Colonic mucosa (tissue), 4 donors: ENCODE data around the gene METTL23. TPM values are rescaled to one million over a fixed set of nuclear protein-coding genes. Genes with fewer than 3 reads are reported as not detected.

ENCODE experiments used
- DNase-seq: peaks from one replicate; pipeline ENCODE4 v3.0.0-alpha.2; 2020
- H3K27ac ChIP-seq: fragments of 200-600 bp; one replicate; pipeline ENCODE4 v1.8.0; 2021
- H3K27me3 ChIP-seq: fragments of 200-600 bp; one replicate; pipeline ENCODE4 v1.8.0; 2021
- H3K36me3 ChIP-seq: fragments of 200-600 bp; one replicate; pipeline ENCODE4 v1.8.0; 2021
- H3K4me1 ChIP-seq: fragments of 200-600 bp; one replicate; pipeline ENCODE4 v1.8.0; 2021; ENCODE audit warnings: mild to moderate bottlenecking
- H3K4me3 ChIP-seq: fragments of 200-600 bp; one replicate; pipeline ENCODE4 v1.8.0; 2021
- H3K9ac ChIP-seq, 2 donors: one replicate each; pipeline ENCODE4 v1.7.0; 2013; ENCODE audit warnings: control low read depth in 2 of 2, low read depth in 2 of 2, low read length in 2 of 2
- H3K9me3 ChIP-seq: fragments of 200-600 bp; one replicate; pipeline ENCODE4 v1.8.0; 2021
- CTCF ChIP-seq: fragments of 200-600 bp; IDR thresholded peaks from one replicate; pipeline ENCODE4 v1.8.0; 2022; ENCODE audit warnings: antibody characterized with exemption, mild to moderate bottlenecking
- intact Hi-C: fragments of 100-400 bp; cut with DNase I; formaldehyde crosslinking; loops from one replicate; pipeline ENCODE4 v1.14.1; 2022
- total RNA-seq, 2 donors: library from RNA; stranded (reverse); fragmentation: NEBNext Ultra II Directional in 1 of 2; extraction: Animal tissue kit (Norgen Biotek cat#: 25700) in 1 of 2; gene quantifications; one replicate each; pipeline ENCODE4 v1.2.1, GENCODE V29; 2021
- donor health status: healthy.
- donor health status: DM: no; HTN: no; CAD: no.
- donor health status: DM: no; HTN: no; CAD: no.

Gene METTL23
- total RNA-seq, 2 donors from 2014 or later: 21.7 to 29.7 TPM

- Histone ChIP-seq H3K27ac (no peak overlapping the region), H3K36me3 (no peaks in the 10 kb centered on the region), H3K4me3 (no peak overlapping the region), H3K9me3 (no peaks in the 10 kb centered on the region), H3K4me1 (no peaks in the 10 kb centered on the region), H3K27me3 (no peaks in the 10 kb centered on the region), H3K9ac (no peak overlapping the region)
- DNase-seq: no peak
- intact Hi-C loops: no loop called here
- TF ChIP-seq CTCF: no peak
Observed at GRCh38 chr17:76702076-76702475, 24.6 kb upstream of the METTL23 start.

- TF ChIP-seq CTCF: no peak
- Histone ChIP-seq H3K9ac (no peak overlapping the region), H3K27ac (no peak overlapping the region), H3K4me1 (no peaks in the 10 kb centered on the region), H3K4me3 (no peak overlapping the region), H3K36me3 (no peaks in the 10 kb centered on the region), H3K9me3 (no peaks in the 10 kb centered on the region), H3K27me3 (no peaks in the 10 kb centered on the region)
- intact Hi-C loops: no loop called here
- no peak for DNase-seq
Observed at GRCh38 chr17:76702941-76703637, 23.6 kb upstream of the METTL23 start.

DNA sequence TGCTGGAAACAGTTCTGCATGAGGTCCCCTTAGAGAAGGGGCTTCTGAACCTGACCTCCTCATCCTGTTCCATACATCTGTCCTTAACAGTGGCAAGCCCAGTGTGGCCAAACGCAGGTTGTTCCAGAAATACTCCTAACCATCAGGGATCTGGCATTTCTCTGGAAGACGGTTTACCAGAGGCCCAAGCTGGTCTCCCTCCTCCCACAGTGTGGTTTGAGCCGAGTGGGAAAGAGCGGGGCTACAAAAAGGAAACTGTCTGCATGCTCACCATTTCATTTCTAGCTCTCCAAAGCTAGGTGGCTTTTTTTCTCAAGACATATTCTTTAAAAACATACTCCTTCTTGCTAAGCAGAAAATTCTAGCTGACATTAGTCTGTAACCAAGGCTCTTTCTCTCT, 21.8 kb upstream of the METTL23 start:
- no peaks in the 10 kb centered on the region for H3K36me3 ChIP-seq
- no peak overlapping the region for H3K9ac ChIP-seq
- no peaks in the 10 kb centered on the region for H3K4me1 ChIP-seq
- no peaks in the 10 kb centered on the region for H3K9me3 ChIP-seq
- no peaks in the 10 kb centered on the region for H3K27me3 ChIP-seq
- no peak for DNase-seq
- no peak overlapping the region for H3K27ac ChIP-seq
- H3K4me3 ChIP-seq: no peak overlapping the region
- intact Hi-C loops: no loop called here
- no peak for TF ChIP-seq CTCF

GRCh38 chr17:76706817-76707216, 19.8 kb upstream of the METTL23 start:
- Histone ChIP-seq H3K27ac (no peak overlapping the region), H3K27me3 (no peaks in the 10 kb centered on the region), H3K36me3 (no peaks in the 10 kb centered on the region), H3K9ac (no peak overlapping the region), H3K4me3 (no peak overlapping the region), H3K4me1 (no peaks in the 10 kb centered on the region), H3K9me3 (no peaks in the 10 kb centered on the region)
- intact Hi-C loops: no loop called here
- no peak for TF ChIP-seq CTCF
- DNase-seq: no peak

GRCh38 chr17:76707985-76708807, 18.4 kb upstream of the METTL23 start:
- no peaks in the 10 kb centered on the region for H3K27me3 ChIP-seq
- no peak overlapping the region for H3K4me3 ChIP-seq
- no peak for DNase-seq
- H3K4me1 ChIP-seq: no peaks in the 10 kb centered on the region
- no peak for TF ChIP-seq CTCF
- H3K9ac ChIP-seq: peak overlapping the region in 1 of 2 donors; percentile 35
- intact Hi-C loops: no loop called here
- no peaks in the 10 kb centered on the region for H3K9me3 ChIP-seq
- H3K36me3 ChIP-seq: no peaks in the 10 kb centered on the region
- peak overlapping the region; percentile 74 for H3K27ac ChIP-seq
